Fibroblast of skin of abdomen (primary cell): ENCODE measurements around the gene COX19.
"Not testable (repeated sequence)": the region's sequence is repeated elsewhere in the genome, so short reads cannot be mapped to it uniquely, and the experiment has no call there.

Source experiments
- DNase-seq: peaks from one replicate; pipeline ENCODE4 v3.0.0-alpha.2; 2013

Gene COX19

DNA sequence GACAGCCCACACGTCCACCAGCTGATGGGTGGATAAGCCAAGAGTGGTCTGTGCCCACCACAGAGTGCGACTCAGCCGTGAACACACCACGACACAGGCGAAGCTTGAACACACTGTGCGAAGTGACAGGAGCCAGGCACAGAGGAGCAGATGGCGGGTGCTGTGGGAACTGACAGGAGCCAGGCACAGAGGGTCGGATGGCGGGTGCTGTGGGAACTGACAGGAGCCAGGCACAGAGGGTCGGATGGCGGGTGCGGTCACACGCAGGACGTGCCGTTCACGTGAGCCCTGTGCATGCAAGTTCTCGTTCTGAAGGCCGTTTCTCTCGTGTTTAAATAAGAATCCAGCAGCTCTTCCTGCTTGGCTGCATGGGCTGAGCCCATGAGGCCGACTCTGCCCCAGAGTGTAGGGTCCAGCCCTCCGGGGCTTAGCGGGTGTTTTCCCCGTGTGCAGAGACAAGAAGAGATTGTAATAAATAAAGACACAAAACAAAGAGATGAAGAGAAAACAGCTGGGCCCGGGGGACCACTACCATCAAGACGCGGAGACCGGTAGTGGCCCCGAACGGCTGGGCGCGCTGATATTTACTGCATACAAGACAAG is 15.0 kb downstream of the COX19 start:
- no peak for DNase-seq

DNA sequence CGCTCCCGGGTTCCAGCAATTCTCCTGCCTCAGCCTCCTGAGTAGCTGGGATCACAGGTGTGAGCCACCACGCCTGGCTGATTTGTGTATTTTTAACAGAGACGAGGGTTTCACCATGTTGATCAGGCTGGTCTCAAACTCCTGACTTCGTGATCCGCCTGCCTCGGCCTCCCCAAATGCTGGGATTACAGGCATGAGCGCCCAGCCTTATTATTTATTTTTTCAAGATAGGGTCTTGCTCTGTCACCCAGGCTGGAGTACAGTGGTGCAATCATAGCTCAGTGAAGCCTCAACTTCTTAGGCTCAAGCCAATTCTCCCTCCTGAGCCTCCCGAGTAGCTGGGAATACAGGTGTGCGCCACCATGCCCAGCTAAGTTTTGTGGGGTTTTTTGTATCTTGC is 15.6 kb downstream of the COX19 start:
- not testable (repeated sequence) for DNase-seq

DNA sequence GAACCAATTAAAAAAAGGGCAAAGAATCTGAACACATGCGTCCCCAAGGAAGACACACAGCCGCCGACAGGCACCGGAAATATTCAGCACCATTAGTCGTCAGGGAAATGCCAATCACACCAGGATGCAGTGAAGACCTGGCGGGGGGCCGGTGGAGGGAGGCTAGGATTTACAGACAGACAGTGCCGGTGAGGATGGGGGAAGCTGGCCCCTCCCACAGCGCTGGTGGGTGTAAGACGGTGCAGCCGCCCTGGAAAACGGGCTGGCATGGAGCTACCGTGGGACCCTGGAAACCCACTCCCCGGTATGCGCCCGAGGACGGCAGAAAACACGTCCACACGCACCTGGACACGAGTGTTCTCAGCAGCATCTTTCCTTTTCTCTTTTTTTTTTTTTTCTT is 16.1 kb downstream of the COX19 start:
- DNase-seq = no peak

DNA sequence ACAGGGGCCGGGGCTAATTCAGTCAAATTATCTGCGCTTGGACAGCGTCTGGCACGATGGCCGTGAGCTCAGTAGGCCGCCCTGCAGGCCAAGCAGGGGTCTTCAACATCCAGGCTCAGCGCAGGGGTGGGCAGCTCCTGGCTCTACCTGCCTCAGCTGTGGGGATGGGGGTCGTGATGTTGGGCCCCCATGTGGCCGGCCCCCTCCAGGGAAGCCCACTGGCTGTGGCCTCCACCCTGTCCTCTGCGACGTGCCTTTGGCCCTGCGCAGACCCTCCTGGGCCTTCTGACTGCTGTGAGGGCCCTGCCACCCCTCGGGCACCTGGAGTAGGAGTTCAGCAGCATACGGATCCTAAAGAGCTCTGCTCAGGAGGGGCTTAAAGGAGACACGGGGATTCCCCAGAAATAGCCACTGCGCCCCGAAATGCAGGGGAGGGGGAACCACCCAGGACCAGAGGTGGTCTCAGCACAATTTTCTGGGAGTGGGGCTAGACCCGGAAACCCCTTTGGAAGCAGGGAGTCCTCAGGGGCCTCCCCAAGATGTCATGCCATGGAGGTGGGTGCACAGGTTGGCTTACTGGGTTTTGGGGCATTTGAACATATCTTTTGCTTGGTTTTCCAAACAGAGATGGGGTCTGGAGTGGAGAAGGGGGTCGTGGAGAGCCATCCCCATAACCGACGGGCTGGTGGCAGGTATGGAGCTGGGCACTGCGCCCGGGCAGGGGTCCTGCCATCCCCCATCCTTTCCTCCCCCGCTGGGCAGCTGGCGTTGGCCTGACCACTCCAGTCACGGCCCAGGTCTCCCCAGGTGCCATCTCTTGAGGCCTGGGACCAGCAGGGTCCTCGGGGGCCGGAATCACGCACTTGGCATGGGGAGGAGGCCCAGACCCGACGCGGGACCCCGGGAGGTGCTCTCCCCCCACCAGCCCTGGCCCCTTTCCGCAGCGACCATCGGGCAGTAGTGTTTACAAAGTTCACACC is 16.8 kb downstream of the COX19 start:
- no peak for DNase-seq

DNA sequence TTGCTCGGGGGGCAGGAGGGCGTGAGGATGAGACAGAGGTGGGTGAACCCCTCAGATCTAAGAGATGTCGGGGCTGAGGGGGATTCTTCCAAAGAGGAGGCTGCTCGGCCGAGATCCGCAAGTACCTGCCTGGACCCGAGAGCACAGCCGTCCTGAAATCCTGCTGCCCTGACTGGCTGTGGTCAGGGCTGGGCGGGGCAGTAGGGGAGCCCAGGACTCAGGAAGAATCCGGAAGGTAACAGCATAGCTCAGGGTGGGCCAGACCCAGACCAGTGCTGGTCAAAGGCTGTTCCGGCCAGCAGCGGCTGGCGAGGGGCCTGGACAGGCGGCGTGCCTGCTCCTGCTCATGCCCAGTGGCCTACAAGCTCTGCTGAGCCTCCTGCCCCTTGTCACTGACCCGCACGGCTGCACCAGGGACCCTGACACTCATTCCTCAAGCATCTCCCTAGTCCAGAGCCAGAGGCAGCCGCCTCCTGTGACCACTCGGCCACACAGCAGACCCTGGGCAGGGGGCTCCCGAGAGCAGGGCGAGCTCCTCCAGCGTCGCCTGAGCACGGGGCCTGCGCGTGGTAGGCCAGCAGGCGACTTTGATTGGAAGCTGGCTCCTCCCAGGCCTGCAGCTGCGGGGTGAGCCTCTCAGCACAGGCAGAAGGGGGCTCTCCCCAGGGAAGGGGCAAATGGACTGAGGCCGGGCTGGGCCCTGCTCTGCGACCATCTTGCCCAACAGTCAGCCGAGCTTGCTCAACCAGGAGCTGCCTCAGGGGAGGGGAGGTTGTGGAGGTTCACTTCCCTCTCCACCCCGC is 17.7 kb downstream of the COX19 start:
- no peak for DNase-seq

DNA sequence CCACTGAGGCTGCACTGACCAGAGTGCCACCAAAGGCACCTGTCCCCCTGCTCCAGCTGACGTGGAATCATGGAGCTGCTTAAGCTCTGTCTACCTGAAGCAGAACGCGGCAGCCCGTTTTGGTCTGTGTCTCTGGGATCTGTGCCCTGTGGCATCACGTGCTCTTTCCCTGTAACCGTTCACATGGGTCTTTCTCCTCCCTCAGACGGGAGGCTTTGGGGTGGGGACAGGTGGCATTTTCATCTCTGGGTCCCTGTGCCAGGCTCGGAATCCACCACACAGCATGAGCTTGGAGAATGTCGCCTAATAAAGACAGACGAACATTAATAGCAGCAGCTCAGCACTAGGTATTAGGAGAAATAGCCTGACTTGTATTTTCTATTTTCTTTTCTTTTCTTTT is 19.3 kb downstream of the COX19 start:
- no peak for DNase-seq

DNA sequence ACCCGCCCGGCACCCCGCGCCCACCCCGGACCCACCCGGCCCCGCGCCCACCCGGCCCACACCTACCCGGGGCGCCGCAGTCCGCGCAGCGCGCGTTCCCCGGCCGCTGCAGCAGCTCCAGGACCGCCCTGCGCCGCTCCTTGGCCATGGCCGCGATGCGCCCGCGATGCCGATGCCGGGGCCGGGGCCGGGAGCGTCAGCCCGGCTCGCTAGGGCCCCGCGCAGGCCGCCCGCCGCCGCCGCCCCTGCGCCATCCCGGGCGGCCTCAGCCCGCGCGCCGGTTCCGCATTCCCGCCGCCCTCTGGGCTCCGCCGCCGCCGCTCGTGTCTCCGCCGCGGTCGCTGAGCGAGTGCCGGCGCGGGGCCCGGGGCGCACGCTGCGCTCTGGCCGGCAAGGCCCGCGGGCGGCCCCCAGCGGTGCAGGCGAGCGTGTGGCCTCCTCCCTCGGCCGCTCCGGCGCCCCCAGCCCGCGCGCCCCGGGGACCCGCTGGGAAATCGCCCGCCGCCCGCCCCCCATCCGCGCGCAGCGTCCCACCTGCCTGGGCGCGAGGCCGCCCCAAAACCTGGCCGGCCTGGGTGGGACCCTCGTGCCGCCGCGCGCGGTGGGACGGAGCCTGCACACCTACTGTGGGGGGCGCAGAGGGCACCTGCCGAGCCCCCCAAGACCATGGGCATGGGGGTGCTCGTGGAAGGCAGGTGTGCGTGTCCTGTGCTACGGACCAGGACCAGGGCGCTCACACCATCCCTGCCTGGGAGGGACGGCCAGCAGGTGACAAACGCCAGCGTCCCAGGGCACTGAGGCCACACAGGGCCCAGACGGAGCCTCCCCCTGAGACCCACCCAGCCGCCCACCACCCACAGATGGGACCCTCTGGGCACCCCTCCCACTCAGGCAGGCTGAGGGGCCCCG is 20.8 kb downstream of the COX19 start, which contains the start of gene ADAP1:
Gene ADAP1, minus strand, starts transcription at position 351 of the 909 bp plus-strand sequence. Its CDS starts 203 bp downstream, at position 148.
- DNase-seq = peak; percentile 31

DNA sequence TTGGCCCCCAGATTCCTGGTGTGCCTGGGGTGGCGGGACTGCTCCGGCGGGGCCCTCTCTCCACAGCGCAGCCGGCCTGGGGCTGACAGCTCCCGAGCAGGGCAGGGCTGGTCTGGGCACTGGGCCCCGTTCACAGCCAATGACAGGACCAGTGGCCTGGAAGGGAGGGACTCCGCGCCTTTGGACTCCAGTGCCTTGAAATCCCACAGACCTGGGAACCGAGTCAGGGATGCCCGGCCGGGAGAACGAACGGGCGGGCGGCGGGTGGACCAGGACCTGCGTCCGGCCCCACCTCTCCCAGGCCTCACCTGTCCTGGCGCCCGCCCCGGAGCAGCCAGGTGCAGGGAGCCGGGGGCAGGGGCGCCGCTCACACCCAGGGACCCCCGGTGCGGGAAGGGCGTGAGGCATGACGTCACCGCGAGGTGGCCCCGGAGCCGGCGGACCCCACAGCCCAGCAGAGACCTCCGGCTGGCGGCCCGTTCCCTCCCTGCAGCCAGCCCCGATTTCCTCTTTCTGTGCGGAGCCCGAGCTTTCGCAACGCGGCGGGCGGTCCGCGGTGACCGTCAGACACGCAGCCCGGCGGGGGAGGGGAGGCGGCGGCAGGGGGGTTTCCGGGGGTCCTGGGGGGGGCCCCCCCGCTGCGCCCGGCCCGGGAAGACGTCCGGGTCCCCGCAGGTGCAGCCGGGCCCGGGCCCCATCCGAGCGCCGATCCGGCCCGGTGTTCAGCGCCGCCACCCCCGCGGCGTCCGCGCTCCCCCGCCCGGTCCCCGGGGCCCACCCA is 21.6 kb downstream of the COX19 start:
- DNase-seq = no peak

DNA sequence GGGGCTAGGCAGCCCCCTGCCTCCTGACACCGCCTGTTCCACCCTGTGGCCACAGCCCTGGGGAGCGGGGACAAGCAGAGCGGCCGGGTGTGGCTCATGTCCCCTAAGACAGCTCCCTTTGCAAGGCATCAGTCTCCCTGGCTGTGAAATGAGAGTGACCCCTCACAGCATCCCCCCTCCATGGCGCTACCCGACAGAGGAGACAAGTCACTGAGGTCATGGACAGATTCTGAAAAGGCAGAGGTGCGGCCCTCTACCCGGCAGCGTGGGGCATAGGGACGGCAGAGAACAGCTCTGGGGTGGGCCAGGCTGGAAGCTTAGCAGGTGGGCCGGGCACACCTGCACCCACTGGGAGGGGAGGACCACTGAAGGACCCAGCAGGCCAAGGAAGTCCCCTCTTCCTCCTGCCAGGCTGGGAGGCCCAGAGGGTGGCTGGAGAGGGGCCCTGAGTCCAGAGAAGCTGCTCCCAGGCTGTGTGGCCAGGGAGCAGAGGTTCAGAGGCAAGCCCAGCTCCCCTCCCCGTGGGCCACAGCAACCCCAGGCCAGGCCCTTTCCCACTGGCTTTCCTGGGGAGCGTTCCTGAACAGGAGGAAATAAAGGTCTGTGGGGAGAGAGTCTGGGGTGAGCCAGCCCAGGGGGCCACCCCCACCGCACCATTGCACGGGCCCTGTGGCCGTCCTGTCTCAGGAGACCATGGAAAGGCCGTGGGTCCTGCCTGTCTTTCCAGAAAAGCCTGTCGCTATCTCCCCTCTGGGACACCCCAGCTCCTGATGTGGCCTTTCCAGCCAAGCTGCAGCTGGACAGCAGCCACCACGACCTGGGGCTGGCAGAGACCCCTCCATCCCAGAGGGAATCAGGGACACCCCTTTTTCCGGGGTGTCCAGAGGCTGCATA is 22.6 kb downstream of the COX19 start:
- no peak for DNase-seq

DNA sequence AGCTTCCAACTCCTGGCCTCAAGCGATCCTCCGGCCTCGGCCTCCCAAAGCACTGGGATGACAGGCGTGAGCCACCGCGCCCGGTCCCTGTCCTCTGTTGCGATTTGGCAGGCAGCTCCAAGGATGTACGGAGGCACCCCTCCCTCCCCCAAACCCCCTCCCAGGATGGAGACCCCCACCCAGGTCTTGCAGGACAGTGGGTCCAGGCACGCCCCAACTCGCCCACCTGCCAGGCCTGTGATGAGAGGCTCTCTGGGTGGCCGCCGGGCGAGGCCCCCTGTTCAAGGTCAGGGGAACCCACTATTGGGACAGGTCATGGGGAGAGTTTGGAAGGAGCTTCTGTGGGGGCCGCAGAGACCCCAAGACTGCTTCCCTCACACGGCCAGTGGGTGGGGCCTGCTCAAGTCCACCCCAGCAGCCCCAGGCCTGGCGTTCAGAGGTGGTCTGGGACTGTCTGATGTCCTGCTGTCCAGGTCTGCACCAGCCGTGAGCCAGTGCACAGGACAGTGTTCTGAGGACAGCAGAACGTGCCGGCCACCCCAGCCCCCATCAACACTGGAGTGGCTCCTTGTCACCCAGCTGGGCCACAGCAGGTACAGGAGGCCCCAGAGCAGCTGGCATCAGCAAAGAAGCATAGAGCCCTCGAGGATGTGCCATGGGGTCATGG is 23.3 kb downstream of the COX19 start:
- DNase-seq = no peak

DNA sequence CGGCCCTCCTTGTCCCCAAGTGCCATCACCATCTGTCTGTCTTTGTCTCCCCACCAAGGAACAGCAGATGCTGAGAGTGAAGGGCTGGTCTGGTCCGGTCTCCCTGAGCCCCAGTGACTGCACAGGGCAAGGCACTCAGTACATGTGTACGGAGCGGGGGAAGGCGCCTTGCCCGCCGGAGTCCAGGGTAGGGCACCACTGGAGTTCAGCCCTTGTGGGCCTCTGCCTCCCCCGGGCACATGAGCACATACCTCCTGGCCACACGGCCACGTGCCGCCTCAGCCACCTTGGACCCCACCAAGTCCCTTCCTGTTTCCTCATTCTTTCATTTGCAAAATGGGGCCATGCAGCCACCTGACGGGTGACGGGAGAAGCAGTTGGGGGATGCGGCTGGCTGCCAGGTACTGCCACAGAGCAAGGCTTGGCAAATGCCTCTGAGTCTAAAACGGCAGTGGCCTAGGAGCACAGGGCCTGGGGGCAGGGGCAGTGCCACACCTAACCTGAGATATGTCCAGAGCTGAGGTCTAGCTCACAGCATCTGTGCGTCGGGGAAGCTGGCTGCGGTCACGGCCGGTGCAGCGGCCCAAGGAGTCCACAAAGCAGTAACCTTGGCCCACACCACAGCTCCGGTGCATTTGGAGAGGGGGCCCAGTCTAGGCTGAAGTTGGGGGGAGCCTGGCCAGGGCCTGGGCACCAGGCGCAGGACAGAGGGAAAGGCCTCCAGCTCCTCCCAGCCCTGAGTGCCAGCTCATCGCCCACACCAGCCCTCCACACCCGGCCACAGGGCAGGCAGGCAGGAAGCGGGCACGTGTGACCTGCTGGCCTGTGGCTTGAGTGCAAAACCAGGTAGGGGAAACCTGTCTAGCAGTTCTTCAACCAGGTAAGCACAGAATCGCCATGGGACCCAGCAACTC is 26.1 kb downstream of the COX19 start:
- DNase-seq = no peak

DNA sequence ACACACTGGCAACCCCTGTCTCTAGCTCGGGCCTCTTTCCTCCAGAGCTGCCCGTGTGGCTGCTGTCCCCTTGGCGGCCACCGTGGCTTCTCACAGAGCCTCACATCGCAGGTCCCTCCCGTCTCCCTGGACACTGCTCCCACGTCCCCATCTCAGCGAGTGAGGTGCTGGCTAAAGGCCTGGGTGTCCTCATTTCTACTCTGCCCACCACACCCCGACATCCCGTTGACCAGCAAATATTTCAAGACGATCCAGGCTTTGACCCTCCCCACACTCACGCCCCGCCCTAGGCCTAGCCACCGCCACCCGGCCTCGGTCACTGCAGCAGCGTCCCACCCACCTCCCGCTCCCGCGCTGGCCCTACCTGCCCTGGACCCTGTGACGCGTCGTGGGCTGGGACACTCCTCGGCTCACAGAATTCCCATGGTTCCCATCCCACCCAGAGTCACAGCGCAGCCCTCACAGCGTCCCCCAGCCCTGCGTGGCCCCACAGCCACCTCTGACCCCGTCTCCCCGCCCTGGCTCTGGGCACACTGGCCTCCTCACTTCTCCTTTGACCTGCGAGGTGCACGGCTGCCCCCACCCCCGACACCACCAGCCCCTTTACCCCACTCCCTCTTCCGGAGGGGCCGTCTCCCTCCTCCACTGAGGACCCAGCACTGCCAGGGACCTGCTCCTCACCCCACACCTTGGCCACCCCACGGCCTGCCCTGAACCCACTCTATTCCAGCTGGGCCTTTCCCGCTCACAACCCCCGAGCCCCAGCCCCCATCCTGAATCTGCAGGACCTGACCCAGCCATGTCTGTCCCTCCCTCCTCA is 27.7 kb downstream of the COX19 start:
- DNase-seq = no peak

DNA sequence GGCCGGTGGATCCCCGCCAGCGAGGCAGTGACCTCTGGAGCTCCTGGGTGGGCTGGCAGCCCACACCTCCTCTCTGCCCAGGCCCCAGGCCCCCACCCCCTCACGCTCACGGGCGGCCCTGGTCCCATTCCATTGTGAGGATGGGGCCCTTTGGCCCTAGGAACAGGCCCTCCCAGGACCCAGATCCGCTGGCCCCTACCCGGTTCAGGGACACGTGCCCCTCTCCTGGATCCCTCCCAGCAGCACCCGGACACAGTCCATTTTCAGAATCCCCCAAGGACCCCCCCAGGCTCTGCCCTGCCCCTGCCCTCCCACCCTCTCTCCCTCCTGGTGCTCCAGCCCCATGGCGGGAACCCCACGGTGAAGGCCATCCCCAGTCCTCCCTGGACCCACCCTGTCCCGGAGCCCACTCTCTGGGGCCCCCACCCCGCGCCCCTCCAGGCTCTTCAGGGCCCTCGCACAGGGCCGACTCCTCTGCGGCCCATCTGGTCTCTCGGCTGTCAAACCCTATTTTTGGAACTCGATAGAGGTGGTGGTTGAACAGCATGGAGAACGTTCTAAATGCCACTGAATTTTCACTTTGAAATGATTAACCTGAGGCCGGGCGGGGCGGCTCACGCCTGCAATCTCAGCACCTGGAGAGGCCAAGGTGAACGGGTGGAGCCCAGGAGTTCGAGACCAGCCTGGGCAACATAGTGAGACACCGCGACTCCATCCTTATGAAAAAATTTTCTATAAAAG is 28.9 kb downstream of the COX19 start:
- DNase-seq = no peak

DNA sequence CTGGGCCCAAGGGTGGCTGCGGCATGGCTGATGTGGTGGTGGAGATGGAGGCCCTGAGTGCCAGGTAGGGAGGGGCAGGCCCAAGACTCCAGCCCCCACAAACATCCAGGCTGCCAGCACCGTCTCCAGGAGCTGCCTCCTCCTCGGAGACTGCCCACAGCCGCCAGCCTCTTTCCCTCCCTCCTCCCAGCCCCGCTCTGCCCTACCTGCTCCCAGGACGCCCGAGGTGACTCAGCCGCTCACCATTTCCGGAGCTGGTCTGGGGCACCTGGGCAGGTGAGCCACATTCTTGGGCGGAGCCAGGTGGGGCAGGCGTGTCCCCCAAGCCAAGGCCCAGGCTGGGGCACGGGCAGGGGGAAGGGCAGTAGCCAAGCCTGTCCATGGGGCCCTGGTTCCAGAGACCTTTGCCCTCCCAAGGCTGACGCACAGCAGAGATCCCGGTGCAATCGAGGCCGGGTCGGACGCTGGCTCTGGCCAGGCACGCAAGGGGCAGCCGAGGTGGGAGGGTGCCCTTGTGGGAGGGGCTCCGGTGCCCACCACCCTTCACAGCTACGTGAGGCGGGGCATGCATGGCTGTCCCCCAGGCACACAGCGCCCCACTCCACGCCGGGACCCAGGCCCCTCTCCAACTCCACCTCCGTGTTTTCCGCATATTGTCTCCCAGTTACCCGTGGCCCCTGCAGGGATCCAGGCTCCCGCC is 29.6 kb downstream of the COX19 start:
- DNase-seq = no peak

DNA sequence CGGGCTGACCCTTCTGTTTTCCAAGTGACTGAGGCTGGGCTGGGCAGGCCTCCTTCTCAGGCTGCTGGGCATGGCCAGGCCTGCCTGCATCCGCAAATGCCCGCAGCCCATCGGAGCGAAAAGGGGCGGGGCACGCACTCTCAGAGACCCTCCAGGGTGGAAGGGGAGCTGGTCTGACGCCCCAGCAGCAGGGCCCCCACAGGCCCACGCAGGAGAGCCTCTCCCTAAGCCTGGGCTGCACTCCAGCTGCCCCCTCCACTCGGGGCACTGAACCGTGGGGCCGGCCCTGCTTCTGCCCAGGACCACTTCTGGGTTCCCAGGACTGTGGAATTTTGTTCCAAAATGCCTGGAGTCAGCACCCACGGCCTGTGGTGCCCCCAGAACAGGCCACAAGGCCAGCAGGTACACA is 30.2 kb downstream of the COX19 start:
- no peak for DNase-seq

DNA sequence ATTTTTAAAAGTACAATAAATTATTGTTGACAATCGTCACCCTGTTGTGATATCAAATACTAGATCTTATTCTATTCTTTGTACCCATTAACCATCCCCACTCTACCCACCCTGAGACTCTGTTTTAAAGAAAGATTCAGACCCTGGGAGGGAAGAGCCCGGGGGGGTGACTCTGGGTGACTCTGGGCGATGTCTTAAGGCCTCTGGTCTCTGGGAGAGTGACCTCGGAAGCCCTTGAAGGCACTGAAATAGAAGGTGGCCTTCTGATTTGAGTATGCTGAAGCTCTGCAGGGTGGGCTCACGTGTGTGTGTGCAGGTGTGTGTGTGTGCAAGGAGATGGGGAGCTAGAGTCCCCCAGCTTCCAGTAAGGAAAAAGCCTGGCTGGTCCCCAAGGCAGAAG is 30.6 kb downstream of the COX19 start:
- no peak for DNase-seq
